SK-N-SH (cell line): ENCODE measurements around the gene RNF214.
A peak's percentile ranks its signal among the peaks of the same experiment; 100 is the strongest.

Experiments used
- CHD2 ChIP-seq: fragments of 150-350 bp; IDR thresholded peaks from 2 replicates; pipeline ENCODE4 v1.6.1; 2018; ENCODE audit warnings: low read length; ENCODE audit not compliant: partially characterized antibody
- ELF1 ChIP-seq: IDR thresholded peaks from 2 replicates; pipeline ENCODE4 v1.4.0; 2012
- EZH2phosphoT487 ChIP-seq: fragments of 200-600 bp; sonication (generic); IDR thresholded peaks from 2 replicates; pipeline ENCODE4 v1.6.1; 2017; ENCODE audit warnings: low read depth, mixed run types, mild to moderate bottlenecking, antibody characterized with exemption, moderate library complexity, borderline replicate concordance
- FOSL2 ChIP-seq: IDR thresholded peaks from 2 replicates; pipeline ENCODE4 v1.4.0; 2012; ENCODE audit warnings: low read depth, mild to moderate bottlenecking, moderate library complexity, borderline replicate concordance
- GABPA ChIP-seq: IDR thresholded peaks from 2 replicates; pipeline ENCODE4 v1.4.0; 2012; ENCODE audit warnings: low read depth, mild to moderate bottlenecking
- POLR2AphosphoS5 ChIP-seq: IDR thresholded peaks from 2 replicates; pipeline ENCODE4 v1.6.1; 2012; ENCODE audit warnings: low read depth, low read length
- RAD21 ChIP-seq: IDR thresholded peaks from 2 replicates; pipeline ENCODE4 v1.6.1; 2012; ENCODE audit warnings: mild to moderate bottlenecking, low read length
- REST ChIP-seq: IDR thresholded peaks from 2 replicates; pipeline ENCODE4 v1.6.1; 2012; ENCODE audit warnings: mild to moderate bottlenecking, low read depth, low read length, moderate library complexity
- SMC3 ChIP-seq: IDR thresholded peaks from 2 replicates; pipeline ENCODE4 v1.6.1; 2012; ENCODE audit warnings: low read depth, low read length, improper control_type of control experiment
- TAF1 ChIP-seq: IDR thresholded peaks from 2 replicates; pipeline ENCODE4 v1.6.1; 2012; ENCODE audit warnings: low read depth, mild to moderate bottlenecking, low read length, moderate library complexity, borderline replicate concordance
- TEAD4 ChIP-seq: IDR thresholded peaks from 2 replicates; pipeline ENCODE4 v1.4.0; 2012; ENCODE audit warnings: mild to moderate bottlenecking, borderline replicate concordance; ENCODE audit not compliant: insufficient read depth
- USF1 ChIP-seq: IDR thresholded peaks from 2 replicates; pipeline ENCODE4 v1.4.0; 2012; ENCODE audit warnings: low read depth, borderline replicate concordance
- YY1 ChIP-seq: IDR thresholded peaks from 2 replicates; pipeline ENCODE4 v1.4.0; 2012; ENCODE audit warnings: low read depth, mild to moderate bottlenecking
- TF ChIP-seq, protein P1 (sequence below): fragments of 200-600 bp; sonication (generic); IDR thresholded peaks from 2 replicates; pipeline ENCODE4 v1.6.1; 2017; ENCODE audit warnings: antibody characterized with exemption, mild to moderate bottlenecking, moderate library complexity

DNA sequence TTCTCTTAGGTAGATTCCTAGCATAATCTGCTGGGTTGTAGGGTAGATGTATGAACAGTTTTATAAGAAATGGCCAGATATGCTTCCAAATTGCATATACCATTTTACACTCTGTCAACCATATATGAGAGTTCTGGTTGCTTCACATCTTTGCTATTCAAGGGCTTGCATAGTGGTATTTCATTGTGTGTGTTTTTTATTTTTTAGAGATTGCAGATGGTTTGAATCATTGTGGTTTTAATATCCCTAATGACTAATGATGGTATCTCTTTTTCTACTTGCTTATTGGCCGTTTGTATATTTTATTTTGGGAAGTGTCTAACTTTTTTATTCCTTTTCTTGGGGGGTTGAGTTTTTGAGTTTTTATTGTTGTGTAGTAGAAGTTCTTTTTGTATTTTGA is 26.9 kb downstream of the RNF214 start:
- TF ChIP-seq TAF1 (no peak), TEAD4 (no peak; the same call in 1 of the 2 replicates), FOSL2 (peak; percentile 57; the same call in 1 of the 2 replicates), YY1 (no peak), CHD2 (no peak), GABPA (no peak), USF1 (no peak), ELF1 (no peak), EZH2phosphoT487 (no peak), POLR2AphosphoS5 (no peak), SMC3 (no peak), REST (no peak), RAD21 (no peak)
- TF ChIP-seq, protein P1, sequence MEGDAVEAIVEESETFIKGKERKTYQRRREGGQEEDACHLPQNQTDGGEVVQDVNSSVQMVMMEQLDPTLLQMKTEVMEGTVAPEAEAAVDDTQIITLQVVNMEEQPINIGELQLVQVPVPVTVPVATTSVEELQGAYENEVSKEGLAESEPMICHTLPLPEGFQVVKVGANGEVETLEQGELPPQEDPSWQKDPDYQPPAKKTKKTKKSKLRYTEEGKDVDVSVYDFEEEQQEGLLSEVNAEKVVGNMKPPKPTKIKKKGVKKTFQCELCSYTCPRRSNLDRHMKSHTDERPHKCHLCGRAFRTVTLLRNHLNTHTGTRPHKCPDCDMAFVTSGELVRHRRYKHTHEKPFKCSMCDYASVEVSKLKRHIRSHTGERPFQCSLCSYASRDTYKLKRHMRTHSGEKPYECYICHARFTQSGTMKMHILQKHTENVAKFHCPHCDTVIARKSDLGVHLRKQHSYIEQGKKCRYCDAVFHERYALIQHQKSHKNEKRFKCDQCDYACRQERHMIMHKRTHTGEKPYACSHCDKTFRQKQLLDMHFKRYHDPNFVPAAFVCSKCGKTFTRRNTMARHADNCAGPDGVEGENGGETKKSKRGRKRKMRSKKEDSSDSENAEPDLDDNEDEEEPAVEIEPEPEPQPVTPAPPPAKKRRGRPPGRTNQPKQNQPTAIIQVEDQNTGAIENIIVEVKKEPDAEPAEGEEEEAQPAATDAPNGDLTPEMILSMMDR: no peak
